IMR-90 (cell line): Measurements from ENCODE around the gene UNKL. TPM values are rescaled to one million over a fixed set of nuclear protein-coding genes. Genes with fewer than 3 reads are reported as not detected.
A peak's percentile ranks its signal among the peaks of the same experiment; 100 is the strongest.

Experiments
- ATAC-seq: fragments of 200-7000 bp; cut with Tn5 transposase; 2 replicates; pipeline ENCODE4 v1.9.1; 2020; ENCODE audit warnings: low read depth, mild to moderate bottlenecking, moderate library complexity
- BruUV-seq: library from RNA; stranded (reverse); fragments of 400-500 nt; replicated peaks from 2 replicates; lab custom pipeline; 2021; lab: Mats Ljungman, UMichigan
- CTCF ChIA-PET: fragments of 300-600 bp; formaldehyde crosslinking; extraction: SDS; loops from one replicate; lab custom pipeline; 2021; ENCODE audit warnings: antibody characterized with exemption; lab: Yijun Ruan, JAX
- POLR2A ChIA-PET: fragments of 300-600 bp; sonication (Branson Sonifier 250); formaldehyde crosslinking; loops from one replicate; lab custom pipeline; 2022; ENCODE audit warnings: antibody characterized with exemption; ENCODE audit not compliant: unreplicated experiment; lab: Charles Lee
- DNase-seq: peaks from one replicate; pipeline ENCODE4 v3.0.0; 2013
- H2AFZ ChIP-seq: replicated peaks from 2 replicates; pipeline ENCODE3; 2013; ENCODE audit warnings: low read length, mild to moderate bottlenecking; ENCODE audit not compliant: poor library complexity
- H2AK5ac ChIP-seq: 2 replicates; pipeline ENCODE4 v1.6.1; 2013; ENCODE audit warnings: low read depth, low read length, inconsistent platforms
- H2AK9ac ChIP-seq: replicated peaks from 2 replicates; pipeline ENCODE3; 2013; ENCODE audit warnings: mild to moderate bottlenecking, low read depth, low read length, moderate library complexity; ENCODE audit not compliant: poor library complexity
- H2BK120ac ChIP-seq: 2 replicates; pipeline ENCODE4 v1.6.1; 2013; ENCODE audit warnings: low read depth, low read length, inconsistent platforms
- H2BK15ac ChIP-seq: 3 replicates; pipeline ENCODE4 v1.6.1; 2013; ENCODE audit warnings: low read depth, low read length, inconsistent platforms
- H2BK20ac ChIP-seq: 2 replicates; pipeline ENCODE4 v1.6.1; 2013; ENCODE audit warnings: low read depth, mild to moderate bottlenecking, inconsistent platforms, low read length, moderate library complexity
- H2BK5ac ChIP-seq: 2 replicates; pipeline ENCODE4 v1.6.1; 2013; ENCODE audit warnings: mild to moderate bottlenecking, low read depth, low read length, inconsistent platforms; ENCODE audit not compliant: poor library complexity, severe bottlenecking
- H3K14ac ChIP-seq: replicated peaks from 2 replicates; pipeline ENCODE4 v1.6.1; 2013; ENCODE audit warnings: low read depth, low read length, inconsistent platforms
- H3K18ac ChIP-seq: 2 replicates; pipeline ENCODE4 v1.6.1; 2013; ENCODE audit warnings: low read depth, low read length, control low read depth
- H3K23ac ChIP-seq: 2 replicates; pipeline ENCODE4 v1.6.1; 2013; ENCODE audit warnings: low read depth, low read length, inconsistent platforms
- H3K27ac ChIP-seq: 2 replicates; pipeline ENCODE4 v1.5.1; 2013; ENCODE audit warnings: mild to moderate bottlenecking, control low read depth, low read length; ENCODE audit not compliant: insufficient read depth
- H3K27me3 ChIP-seq: 2 replicates; pipeline ENCODE4 v1.6.1; 2013; ENCODE audit warnings: low read length; ENCODE audit not compliant: control insufficient read depth, insufficient read depth
- H3K36me3 ChIP-seq: 2 replicates; pipeline ENCODE4 v1.6.1; 2013; ENCODE audit warnings: low read length, mixed read lengths; ENCODE audit not compliant: control insufficient read depth, insufficient read depth
- H3K4ac ChIP-seq: 2 replicates; pipeline ENCODE4 v1.6.1; 2013; ENCODE audit warnings: low read depth, low read length, inconsistent platforms
- H3K4me1 ChIP-seq: 2 replicates; pipeline ENCODE4 v1.6.1; 2013; ENCODE audit warnings: low read length, mixed read lengths; ENCODE audit not compliant: control insufficient read depth, insufficient read depth
- H3K4me2 ChIP-seq: 2 replicates; pipeline ENCODE4 v1.6.1; 2013; ENCODE audit warnings: low read depth, mild to moderate bottlenecking, control low read depth, low read length, moderate library complexity
- H3K4me3 ChIP-seq: 2 replicates; pipeline ENCODE4 v1.5.1; 2013; ENCODE audit warnings: low read depth, mild to moderate bottlenecking, control low read depth, low read length, moderate library complexity; ENCODE audit not compliant: insufficient read depth
- H3K56ac ChIP-seq: 2 replicates; pipeline ENCODE4 v1.6.1; 2013; ENCODE audit warnings: low read length, inconsistent platforms; ENCODE audit not compliant: insufficient read depth; ENCODE audit errors: extremely low read depth
- H3K79me1 ChIP-seq, 2 experiments: 2 replicates each; pipeline ENCODE4 v1.6.1; 2013; ENCODE audit warnings: low read length in 2 of 2, inconsistent platforms in 1 of 2, low read depth in 1 of 2
- H3K9ac ChIP-seq: 2 replicates; pipeline ENCODE4 v1.6.1; 2013; ENCODE audit warnings: low read depth, low read length, control low read depth
- H3K9me1 ChIP-seq: 2 replicates; pipeline ENCODE4 v1.6.1; 2013; ENCODE audit warnings: low read length, inconsistent platforms; ENCODE audit not compliant: insufficient read depth
- H3K9me3 ChIP-seq: 2 replicates; pipeline ENCODE4 v1.6.1; 2013; ENCODE audit warnings: low read length; ENCODE audit not compliant: control insufficient read depth, insufficient read depth
- H4K20me1 ChIP-seq: 2 replicates; pipeline ENCODE4 v1.6.1; 2013; ENCODE audit warnings: low read length, inconsistent platforms; ENCODE audit not compliant: insufficient read depth
- H4K5ac ChIP-seq: 2 replicates; pipeline ENCODE4 v1.6.1; 2013; ENCODE audit warnings: mild to moderate bottlenecking, low read depth, low read length, control low read depth
- H4K8ac ChIP-seq, 2 experiments: 2 replicates each; pipeline ENCODE4 v1.6.1; 2013; ENCODE audit warnings: low read depth in 2 of 2, low read length in 2 of 2, control low read depth in 1 of 2, inconsistent platforms in 1 of 2
- H4K91ac ChIP-seq: 2 replicates; pipeline ENCODE4 v1.6.1; 2013; ENCODE audit warnings: low read depth, low read length, inconsistent platforms; ENCODE audit not compliant: insufficient read depth
- CEBPB ChIP-seq: IDR thresholded peaks from 2 replicates; pipeline ENCODE4 v1.6.1; 2012; ENCODE audit warnings: low read depth, low read length, improper control_type of control experiment
- CHD1 ChIP-seq: IDR thresholded peaks from 2 replicates; pipeline ENCODE4 v1.6.1; 2012; ENCODE audit warnings: low read depth, low read length, improper control_type of control experiment
- FOS ChIP-seq: fragments of 150-350 bp; IDR thresholded peaks from 2 replicates; pipeline ENCODE4 v1.6.1; 2016; ENCODE audit warnings: low read depth, low read length
- MAZ ChIP-seq: IDR thresholded peaks from 2 replicates; pipeline ENCODE4 v1.6.1; 2012; ENCODE audit warnings: low read depth, mild to moderate bottlenecking, low read length, improper control_type of control experiment, moderate library complexity, borderline replicate concordance
- MXI1 ChIP-seq: IDR thresholded peaks from 2 replicates; pipeline ENCODE4 v1.6.1; 2012; ENCODE audit warnings: low read depth, mild to moderate bottlenecking, low read length, moderate library complexity, borderline replicate concordance
- POLR2A ChIP-seq: IDR thresholded peaks from 2 replicates; pipeline ENCODE4 v1.6.1; 2012; ENCODE audit warnings: mild to moderate bottlenecking, low read depth, low read length
- RCOR1 ChIP-seq: IDR thresholded peaks from 2 replicates; pipeline ENCODE4 v1.6.1; 2012; ENCODE audit warnings: mild to moderate bottlenecking, low read length, improper control_type of control experiment; ENCODE audit not compliant: insufficient replicate concordance
- WGBS, 2 experiments: methylation state at CpG; one replicate each; pipeline versions ENCODE4 v1.1.5 to v1.1.7; 2013; ENCODE audit warnings: missing lambda C conversion rate in 2 of 2; ENCODE audit not compliant: insufficient read length in 1 of 2; ENCODE audit errors: extremely low coverage in 2 of 2; 5-methylcytosine and 5-hydroxymethylcytosine counted together
- dilution Hi-C: fragments of 300-500 bp; cut with HindIII; formaldehyde crosslinking; loops from one replicate; pipeline ENCODE4 v1.14.3; 2018; ENCODE audit warnings: low sequenced_read_pairs; ENCODE audit not compliant: unreplicated experiment
- in situ Hi-C: fragments of 300-500 bp; cut with MboI; formaldehyde crosslinking; loops from 3 replicates; pipeline ENCODE4 v1.14.3; 2019; ENCODE audit warnings: low sequenced_read_pairs, inconsistent platforms, mixed read lengths
- intact Hi-C: fragments of 100-400 bp; cut with micrococcal nuclease; formaldehyde crosslinking; loops from 2 replicates; pipeline ENCODE4 v1.10.0; 2022
- polyA plus RNA-seq, 3 experiments: library from polyadenylated mRNA; depleted of rRNA; stranded (reverse); fragments of >200 nt; gene quantifications; 2 replicates each; pipeline ENCODE4 v1.2.3, GENCODE V29; 2012; ENCODE audit warnings: low replicate concordance in 1 of 3
- total RNA-seq: library from RNA; depleted of rRNA; stranded (reverse); fragments of >200 nt; gene quantifications from 2 replicates; pipeline ENCODE4 v1.2.3, GENCODE V29; 2012
- TF ChIP-seq, protein P1 (sequence below): conservative IDR thresholded peaks from 2 replicates; pipeline ENCODE4 v1.5.1; 2012; ENCODE audit warnings: mild to moderate bottlenecking, low read depth, low read length, improper control_type of control experiment
- TF ChIP-seq, protein P2 (sequence below): fragments of 150-350 bp; IDR thresholded peaks from 2 replicates; pipeline ENCODE4 v1.6.1; 2016; ENCODE audit warnings: low read depth, mild to moderate bottlenecking, low read length, moderate library complexity, borderline replicate concordance

The UNKL gene
- total and polyA plus RNA-seq, 2 of the 4 experiments (the other 2 are of a cell fraction): 4.1 to 13.3 TPM

DNA sequence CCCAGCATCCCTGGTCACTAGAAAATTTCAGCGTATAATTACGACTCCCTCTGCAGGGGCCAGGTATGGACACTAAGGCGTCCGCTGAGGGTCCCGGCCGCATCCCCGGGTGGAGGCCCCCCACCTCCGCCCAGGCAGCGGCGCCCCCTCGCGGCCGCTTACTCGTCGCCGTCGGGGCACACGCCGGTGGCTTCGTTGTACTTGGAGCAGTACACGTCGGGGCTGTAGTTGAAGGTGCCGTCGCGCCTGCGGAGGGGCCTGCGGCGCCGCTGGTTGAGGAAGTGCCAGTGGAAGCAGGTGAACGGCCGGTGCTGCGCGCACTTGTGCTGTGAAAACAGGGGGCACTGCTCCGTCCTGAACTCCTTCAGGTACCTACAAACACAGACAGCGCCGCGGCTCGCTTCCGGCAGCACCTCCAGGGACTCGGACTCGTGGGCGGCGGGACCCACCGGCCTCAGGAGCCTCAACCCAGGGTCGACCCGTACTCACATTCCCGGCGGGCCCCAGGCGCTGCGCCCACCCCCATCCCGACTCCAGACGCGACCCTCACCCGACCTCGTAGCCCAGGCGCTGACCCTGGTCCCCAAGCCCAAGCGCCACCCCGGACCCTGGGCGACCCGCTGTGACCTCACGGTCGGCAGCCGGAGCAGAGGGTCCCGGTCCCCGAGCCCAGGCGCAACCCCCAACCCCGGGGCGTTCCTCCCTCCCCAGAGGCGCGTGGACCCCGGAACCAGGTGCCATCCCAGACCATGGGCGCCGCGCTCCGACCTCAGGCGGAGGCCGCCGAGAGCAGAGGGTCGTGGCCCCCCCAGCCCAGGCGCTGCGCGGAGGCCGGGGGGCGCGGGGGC, 596 bp downstream of the UNKL start (continued):
- TF ChIP-seq, protein P1, sequence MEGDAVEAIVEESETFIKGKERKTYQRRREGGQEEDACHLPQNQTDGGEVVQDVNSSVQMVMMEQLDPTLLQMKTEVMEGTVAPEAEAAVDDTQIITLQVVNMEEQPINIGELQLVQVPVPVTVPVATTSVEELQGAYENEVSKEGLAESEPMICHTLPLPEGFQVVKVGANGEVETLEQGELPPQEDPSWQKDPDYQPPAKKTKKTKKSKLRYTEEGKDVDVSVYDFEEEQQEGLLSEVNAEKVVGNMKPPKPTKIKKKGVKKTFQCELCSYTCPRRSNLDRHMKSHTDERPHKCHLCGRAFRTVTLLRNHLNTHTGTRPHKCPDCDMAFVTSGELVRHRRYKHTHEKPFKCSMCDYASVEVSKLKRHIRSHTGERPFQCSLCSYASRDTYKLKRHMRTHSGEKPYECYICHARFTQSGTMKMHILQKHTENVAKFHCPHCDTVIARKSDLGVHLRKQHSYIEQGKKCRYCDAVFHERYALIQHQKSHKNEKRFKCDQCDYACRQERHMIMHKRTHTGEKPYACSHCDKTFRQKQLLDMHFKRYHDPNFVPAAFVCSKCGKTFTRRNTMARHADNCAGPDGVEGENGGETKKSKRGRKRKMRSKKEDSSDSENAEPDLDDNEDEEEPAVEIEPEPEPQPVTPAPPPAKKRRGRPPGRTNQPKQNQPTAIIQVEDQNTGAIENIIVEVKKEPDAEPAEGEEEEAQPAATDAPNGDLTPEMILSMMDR: peak; percentile 52
- no peak for TF ChIP-seq CEBPB

DNA sequence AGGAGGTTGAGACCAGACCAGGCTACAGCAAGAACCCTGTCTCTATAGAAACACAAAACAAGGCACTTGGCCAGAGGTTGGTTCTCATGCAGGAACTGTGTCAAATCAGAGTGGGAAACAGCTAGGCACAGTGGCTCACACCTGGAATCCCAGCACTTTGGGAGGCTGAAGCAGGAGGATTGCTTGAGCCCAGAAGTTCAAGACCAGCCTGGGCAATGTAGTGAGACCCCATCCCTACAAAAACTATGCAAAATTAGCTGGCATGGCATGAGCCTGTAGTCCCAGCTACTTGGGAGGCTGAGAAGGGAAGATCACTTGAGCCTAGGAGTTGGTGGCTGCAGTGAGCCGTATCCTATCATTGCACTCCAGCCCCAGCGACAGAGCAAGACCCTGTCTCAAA, 1.7 kb downstream of the UNKL start:
- DNase-seq (no peak), ATAC-seq (no peak)
- Histone ChIP-seq H4K8ac (no peak overlapping the region), H3K27ac (no peak overlapping the region), H4K91ac (no peak overlapping the region), H3K36me3 (peaks cover 9% of the 10 kb centered on the region), H2BK15ac (no peak overlapping the region), H3K23ac (no peak overlapping the region), H3K79me1 (peaks cover 13 to 33% of the 10 kb centered on the region in 2 experiments; a peak in 3 of 4 replicates), H2BK20ac (no peak overlapping the region), H3K14ac (no peak overlapping the region), H4K20me1 (no peaks in the 10 kb centered on the region; the same call in 1 of the 2 replicates), H3K56ac (no peak overlapping the region), H3K4me1 (peaks cover 3% of the 10 kb centered on the region), H3K4me3 (no peak overlapping the region), H2AK9ac (no peak overlapping the region), H3K27me3 (no peaks in the 10 kb centered on the region), H2BK120ac (no peak overlapping the region), H3K9me1 (no peaks in the 10 kb centered on the region), H2AFZ (no peak overlapping the region), H3K9ac (no peak overlapping the region), H2BK5ac (no peak overlapping the region), H3K9me3 (no peaks in the 10 kb centered on the region), H3K4me2 (no peak overlapping the region), H4K5ac (no peak overlapping the region), H3K4ac (no peak overlapping the region), H3K18ac (no peak overlapping the region), H2AK5ac (no peak overlapping the region)
- in situ Hi-C loops: no loop called here
- BruUV-seq: no TSS peak
- dilution Hi-C loops: no loop called here
- no CpG with 5 or more reads among the region's 2 CpGs for WGBS, 2 experiments
- ChIA-PET CTCF (no interaction called here), POLR2A (no interaction called here)
- intact Hi-C loops: no loop called here
- no peak for TF ChIP-seq POLR2A
- no peak for TF ChIP-seq CHD1
- TF ChIP-seq, protein P1: no peak
- no peak for TF ChIP-seq MXI1
- TF ChIP-seq RCOR1: no peak
- TF ChIP-seq MAZ: no peak
- TF ChIP-seq, protein P2, sequence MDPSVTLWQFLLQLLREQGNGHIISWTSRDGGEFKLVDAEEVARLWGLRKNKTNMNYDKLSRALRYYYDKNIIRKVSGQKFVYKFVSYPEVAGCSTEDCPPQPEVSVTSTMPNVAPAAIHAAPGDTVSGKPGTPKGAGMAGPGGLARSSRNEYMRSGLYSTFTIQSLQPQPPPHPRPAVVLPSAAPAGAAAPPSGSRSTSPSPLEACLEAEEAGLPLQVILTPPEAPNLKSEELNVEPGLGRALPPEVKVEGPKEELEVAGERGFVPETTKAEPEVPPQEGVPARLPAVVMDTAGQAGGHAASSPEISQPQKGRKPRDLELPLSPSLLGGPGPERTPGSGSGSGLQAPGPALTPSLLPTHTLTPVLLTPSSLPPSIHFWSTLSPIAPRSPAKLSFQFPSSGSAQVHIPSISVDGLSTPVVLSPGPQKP: no peak
- TF ChIP-seq FOS: no peak
- TF ChIP-seq CEBPB: no peak
